ENCODE measurements around the gene MTMR6.

MTMR6 gene

DNA sequence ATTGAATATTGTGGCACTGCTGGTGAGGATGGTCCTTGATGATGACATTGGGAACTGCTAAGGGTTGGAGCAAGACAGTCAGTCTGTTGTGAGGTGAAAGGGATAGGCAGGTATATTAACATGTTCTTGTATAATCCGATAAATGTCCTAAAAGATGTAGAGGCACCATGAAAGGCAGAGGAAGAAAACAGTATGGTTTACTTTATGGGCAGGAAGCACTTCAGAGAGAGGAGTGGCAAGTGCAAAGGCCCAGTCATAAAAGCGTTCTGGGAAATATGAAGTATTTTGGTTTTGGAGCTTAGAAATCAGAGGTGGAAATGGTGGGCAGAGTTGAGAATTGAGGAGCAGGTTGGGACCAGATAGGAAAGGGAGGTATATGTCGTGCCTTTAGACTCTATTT is 23.6 kb upstream of the MTMR6 start:
- H3K27ac ChIP-seq: no peak overlapping the region
- no peak for TF ChIP-seq ZFX (IDR thresholded peaks at IDR 0.05)
- TF ChIP-seq, protein P1, sequence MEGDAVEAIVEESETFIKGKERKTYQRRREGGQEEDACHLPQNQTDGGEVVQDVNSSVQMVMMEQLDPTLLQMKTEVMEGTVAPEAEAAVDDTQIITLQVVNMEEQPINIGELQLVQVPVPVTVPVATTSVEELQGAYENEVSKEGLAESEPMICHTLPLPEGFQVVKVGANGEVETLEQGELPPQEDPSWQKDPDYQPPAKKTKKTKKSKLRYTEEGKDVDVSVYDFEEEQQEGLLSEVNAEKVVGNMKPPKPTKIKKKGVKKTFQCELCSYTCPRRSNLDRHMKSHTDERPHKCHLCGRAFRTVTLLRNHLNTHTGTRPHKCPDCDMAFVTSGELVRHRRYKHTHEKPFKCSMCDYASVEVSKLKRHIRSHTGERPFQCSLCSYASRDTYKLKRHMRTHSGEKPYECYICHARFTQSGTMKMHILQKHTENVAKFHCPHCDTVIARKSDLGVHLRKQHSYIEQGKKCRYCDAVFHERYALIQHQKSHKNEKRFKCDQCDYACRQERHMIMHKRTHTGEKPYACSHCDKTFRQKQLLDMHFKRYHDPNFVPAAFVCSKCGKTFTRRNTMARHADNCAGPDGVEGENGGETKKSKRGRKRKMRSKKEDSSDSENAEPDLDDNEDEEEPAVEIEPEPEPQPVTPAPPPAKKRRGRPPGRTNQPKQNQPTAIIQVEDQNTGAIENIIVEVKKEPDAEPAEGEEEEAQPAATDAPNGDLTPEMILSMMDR (conservative IDR thresholded peaks at IDR 0.05): no peak

DNA sequence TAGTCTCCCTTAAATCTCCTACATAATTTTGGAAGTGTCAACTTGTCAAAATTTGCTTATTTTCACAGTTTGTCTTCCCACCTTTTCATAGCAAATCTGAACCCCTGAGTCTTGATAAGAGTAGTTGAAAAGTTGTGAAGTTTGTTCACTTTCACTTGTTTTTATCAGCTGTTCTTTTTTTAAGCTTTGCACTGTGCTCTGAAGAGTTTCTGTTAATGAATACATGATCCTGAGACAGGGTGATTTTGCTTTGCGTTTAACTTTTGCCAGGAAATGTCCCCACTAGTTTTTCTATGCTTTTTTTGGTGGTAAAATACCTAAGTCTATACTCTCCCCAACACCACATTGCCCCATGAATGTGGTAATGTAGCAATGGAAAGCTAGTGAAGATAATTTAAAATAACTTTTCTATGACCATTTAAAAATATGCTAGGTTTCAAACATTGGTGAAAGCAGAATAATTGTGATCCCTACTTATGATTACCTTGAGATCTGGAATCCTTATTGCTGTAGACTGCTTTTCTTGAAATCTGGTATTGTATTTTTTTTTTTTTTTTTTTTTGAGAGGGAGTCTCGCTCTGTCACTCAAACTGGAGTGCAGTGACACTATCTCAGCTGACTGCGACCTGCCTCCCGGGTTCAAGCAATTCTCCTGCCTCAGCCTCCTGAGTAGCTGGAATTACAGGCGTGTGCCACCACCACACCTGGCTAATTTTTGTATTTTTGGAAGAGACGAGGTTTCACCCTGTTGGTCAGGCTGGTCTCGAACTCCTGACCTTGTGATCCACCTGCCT is 19.6 kb upstream of the MTMR6 start:
- TF ChIP-seq ZFX (IDR thresholded peaks at IDR 0.05): no peak
- TF ChIP-seq, protein P1 (conservative IDR thresholded peaks at IDR 0.05): no peak
- H3K27ac ChIP-seq: no peak overlapping the region

DNA sequence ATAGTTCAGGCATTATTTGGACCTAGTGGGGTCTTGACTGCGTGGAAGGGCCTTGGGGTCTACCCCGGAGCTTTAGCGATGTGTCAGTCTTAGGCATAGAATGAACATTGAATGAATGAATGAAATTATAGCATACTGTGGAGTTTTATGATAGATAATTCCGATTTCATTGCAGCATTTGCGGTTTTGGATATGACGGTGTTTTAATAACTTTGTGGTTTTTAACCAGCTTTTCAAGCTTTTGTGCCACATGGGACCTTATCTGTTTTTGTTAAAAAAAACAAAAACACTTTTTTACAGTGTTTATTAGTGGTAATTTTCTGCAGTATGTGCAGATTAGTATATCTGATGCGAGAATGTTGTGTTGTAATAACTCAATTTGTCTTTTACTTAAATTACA is 14.8 kb upstream of the MTMR6 start:
- peak overlapping the region; percentile 84 for H3K27ac ChIP-seq
- TF ChIP-seq, protein P1 (conservative IDR thresholded peaks at IDR 0.05): no peak
- TF ChIP-seq ZFX (IDR thresholded peaks at IDR 0.05): 0 out of 2 replicates have a peak, but pooled peaks have one; percentile 48

DNA sequence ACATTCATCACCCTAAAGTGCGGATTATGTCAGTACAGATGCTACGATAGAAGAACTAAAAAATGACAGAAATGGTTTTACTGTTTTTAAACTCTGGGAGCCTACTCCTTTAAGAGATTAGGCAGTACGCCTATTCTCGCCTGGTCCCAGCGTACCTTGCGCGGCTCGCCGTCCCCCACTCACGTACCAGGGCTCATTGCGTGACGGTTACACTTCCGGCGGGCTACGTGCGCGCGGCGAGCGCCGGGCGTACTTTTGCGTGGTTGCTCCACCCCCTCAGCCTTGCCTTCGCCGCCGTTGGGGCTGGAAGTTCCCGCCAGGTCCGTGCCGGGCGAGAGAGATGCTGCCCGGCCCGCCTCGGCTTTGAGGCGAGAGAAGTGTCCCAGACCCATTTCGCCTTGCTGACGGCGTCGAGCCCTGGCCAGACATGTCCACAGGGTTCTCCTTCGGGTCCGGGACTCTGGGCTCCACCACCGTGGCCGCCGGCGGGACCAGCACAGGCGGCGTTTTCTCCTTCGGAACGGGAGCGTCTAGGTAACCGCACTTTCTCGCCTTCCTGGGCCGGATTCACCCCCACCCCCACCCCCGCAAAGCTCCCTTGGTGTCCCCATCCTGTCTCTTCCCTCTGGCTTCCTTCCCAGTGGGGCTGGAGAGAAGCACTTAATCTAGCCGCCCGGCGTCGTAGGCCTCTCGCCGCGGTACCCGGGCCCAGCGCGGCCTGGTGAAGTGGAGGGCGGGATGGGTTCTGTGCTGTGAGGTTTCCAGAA is 14.2 kb upstream of the MTMR6 start, which contains the start of gene NUP58:
Gene NUP58 (plus strand): TSS at position 279 of the 767 bp plus-strand sequence. CDS start 149 bp downstream, at position 428.
- TF ChIP-seq, protein P1 (conservative IDR thresholded peaks at IDR 0.05): no peak
- peak; percentile 99 for TF ChIP-seq ZFX (IDR thresholded peaks at IDR 0.05)
- H3K27ac ChIP-seq: peak within 1 kb of the TSS; percentile 84

DNA sequence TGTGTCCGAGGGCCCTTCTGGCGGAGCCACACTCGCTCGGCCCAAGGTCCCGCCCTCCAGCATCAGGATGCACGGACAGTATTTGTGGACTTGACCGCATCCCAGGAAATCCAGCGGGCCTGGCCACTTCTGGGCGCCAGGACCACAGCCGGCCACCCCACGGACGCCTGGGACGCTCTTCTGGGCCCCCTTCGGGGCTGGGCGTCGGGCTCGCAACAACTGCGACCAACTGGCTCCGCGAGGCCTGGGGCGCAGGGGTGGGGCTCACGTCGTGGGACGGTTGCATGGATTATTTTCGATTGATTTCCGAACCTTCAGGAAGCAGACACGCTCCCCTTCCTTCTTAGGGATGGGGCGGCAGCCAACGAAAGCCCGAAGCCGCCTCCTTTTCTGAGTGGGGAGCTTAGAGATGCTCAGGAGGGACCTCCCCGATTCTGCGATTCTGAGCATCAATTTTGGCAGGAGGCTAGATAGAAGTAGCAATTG is 13.6 kb upstream of the MTMR6 start:
- TF ChIP-seq, protein P1 (conservative IDR thresholded peaks at IDR 0.05): no peak
- TF ChIP-seq ZFX (IDR thresholded peaks at IDR 0.05): no peak
- H3K27ac ChIP-seq: peak overlapping the region; percentile 84

DNA sequence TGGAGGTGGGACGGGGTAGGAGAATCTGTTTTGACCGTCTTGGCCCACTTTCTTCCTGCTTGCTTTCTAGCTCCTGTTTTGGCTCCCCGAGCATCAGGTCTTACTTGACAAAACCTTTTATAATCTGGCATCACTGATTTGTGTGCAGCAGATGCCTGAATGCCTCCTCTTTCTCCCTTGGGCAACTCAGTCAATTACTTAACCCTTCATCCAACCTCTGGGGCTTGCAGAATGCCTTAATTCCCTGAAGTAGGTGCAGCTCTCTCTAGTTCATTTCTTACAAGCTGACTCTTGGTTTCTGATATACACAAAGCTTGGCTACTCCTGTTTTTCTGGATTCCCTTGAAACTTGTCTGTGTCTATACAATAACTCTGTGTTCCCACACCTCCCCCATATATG is 8.4 kb upstream of the MTMR6 start:
- H3K27ac ChIP-seq: no peak overlapping the region
- TF ChIP-seq, protein P1 (conservative IDR thresholded peaks at IDR 0.05): no peak

DNA sequence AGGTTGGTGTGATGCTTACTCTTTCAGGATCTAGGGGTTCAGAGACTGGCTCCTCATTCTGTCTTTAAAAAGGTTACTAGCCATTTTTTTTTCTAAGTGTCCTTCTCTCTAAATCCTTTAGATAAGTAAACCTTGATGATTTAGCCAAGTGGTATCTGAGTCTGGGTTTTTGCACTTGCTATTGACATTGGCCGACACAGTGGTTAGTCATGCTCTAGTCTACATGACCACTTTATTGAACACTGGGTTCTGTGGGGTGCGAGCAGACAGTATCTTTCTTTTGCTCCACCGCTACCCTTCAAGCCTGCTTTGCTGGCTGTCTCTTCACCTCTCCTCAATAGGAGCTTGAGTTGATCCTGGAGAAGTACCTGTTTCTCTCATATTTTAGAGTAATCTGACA is 7.9 kb upstream of the MTMR6 start:
- TF ChIP-seq, protein P1 (conservative IDR thresholded peaks at IDR 0.05): no peak
- no peak for TF ChIP-seq ZFX (IDR thresholded peaks at IDR 0.05)
- no peak overlapping the region for H3K27ac ChIP-seq

Measured in C4-2B (cell line).